Measurements from ENCODE around the gene EHD2.
"Not testable (repeated sequence)": the region's sequence is repeated elsewhere in the genome, so short reads cannot be mapped to it uniquely, and the experiment has no call there.

Gene EHD2

GRCh38 chr19:47714855-47715254 lies 1.6 kb downstream of the EHD2 start:
- H3K27me3 Mint-ChIP-seq (ENCODE audit: low read depth): peaks cover 28% of the 10 kb centered on the region
- not testable (repeated sequence) for H3K27ac Mint-ChIP-seq; H3K4me1 Mint-ChIP-seq (ENCODE audit: low read depth); H3K36me3 Mint-ChIP-seq (ENCODE audit: low read depth); DNase-seq (ENCODE audit: low spot score); H3K9me3 Mint-ChIP-seq; H3K4me3 Mint-ChIP-seq

GRCh38 chr19:47716270-47716937 lies 3.2 kb downstream of the EHD2 start:
- H3K4me3 Mint-ChIP-seq: no peak overlapping the region
- H3K36me3 Mint-ChIP-seq (ENCODE audit: low read depth): no peaks in the 10 kb centered on the region
- H3K27me3 Mint-ChIP-seq (ENCODE audit: low read depth): peaks cover 28% of the 10 kb centered on the region
- H3K4me1 Mint-ChIP-seq (ENCODE audit: low read depth): peaks cover 5% of the 10 kb centered on the region
- H3K27ac Mint-ChIP-seq: no peak overlapping the region
- DNase-seq (ENCODE audit: low spot score): no peak
- H3K9me3 Mint-ChIP-seq: no peaks in the 10 kb centered on the region

- not testable (repeated sequence) for H3K27ac Mint-ChIP-seq; H3K36me3 Mint-ChIP-seq (ENCODE audit: low read depth); H3K4me1 Mint-ChIP-seq (ENCODE audit: low read depth); DNase-seq (ENCODE audit: low spot score); H3K4me3 Mint-ChIP-seq; H3K9me3 Mint-ChIP-seq
- peaks cover 20% of the 10 kb centered on the region for H3K27me3 Mint-ChIP-seq (ENCODE audit: low read depth)
Measured at GRCh38 chr19:47718415-47719046, 5.3 kb downstream of the EHD2 start.

GRCh38 chr19:47719047-47719859 lies 6.0 kb downstream of the EHD2 start:
- no peaks in the 10 kb centered on the region for H3K36me3 Mint-ChIP-seq (ENCODE audit: low read depth)
- H3K4me3 Mint-ChIP-seq: no peak overlapping the region
- no peaks in the 10 kb centered on the region for H3K9me3 Mint-ChIP-seq
- no peaks in the 10 kb centered on the region for H3K4me1 Mint-ChIP-seq (ENCODE audit: low read depth)
- peaks cover 13% of the 10 kb centered on the region for H3K27me3 Mint-ChIP-seq (ENCODE audit: low read depth)
- no peak for DNase-seq (ENCODE audit: low spot score)
- no peak overlapping the region for H3K27ac Mint-ChIP-seq

GRCh38 chr19:47720669-47721422 lies 7.6 kb downstream of the EHD2 start:
- H3K4me3 Mint-ChIP-seq: no peak overlapping the region
- no peak for DNase-seq (ENCODE audit: low spot score)
- peaks cover 3% of the 10 kb centered on the region for H3K27me3 Mint-ChIP-seq (ENCODE audit: low read depth)
- H3K27ac Mint-ChIP-seq: no peak overlapping the region
- H3K4me1 Mint-ChIP-seq (ENCODE audit: low read depth): no peaks in the 10 kb centered on the region
- H3K9me3 Mint-ChIP-seq: no peaks in the 10 kb centered on the region
- H3K36me3 Mint-ChIP-seq (ENCODE audit: low read depth): no peaks in the 10 kb centered on the region

- no peak overlapping the region for H3K27ac Mint-ChIP-seq
- no peaks in the 10 kb centered on the region for H3K36me3 Mint-ChIP-seq (ENCODE audit: low read depth)
- H3K4me1 Mint-ChIP-seq (ENCODE audit: low read depth): peaks cover 5% of the 10 kb centered on the region
- no peak overlapping the region for H3K4me3 Mint-ChIP-seq
- H3K9me3 Mint-ChIP-seq: no peaks in the 10 kb centered on the region
- no peaks in the 10 kb centered on the region for H3K27me3 Mint-ChIP-seq (ENCODE audit: low read depth)
- DNase-seq (ENCODE audit: low spot score): no peak
Measured at GRCh38 chr19:47723581-47723940, 10.3 kb downstream of the EHD2 start.

- Mint-ChIP-seq H3K27ac (no peak overlapping the region), H3K4me1 (ENCODE audit: low read depth) (peaks cover 19% of the 10 kb centered on the region), H3K36me3 (ENCODE audit: low read depth) (no peaks in the 10 kb centered on the region), H3K4me3 (no peak overlapping the region), H3K9me3 (no peaks in the 10 kb centered on the region), H3K27me3 (ENCODE audit: low read depth) (peaks cover 4% of the 10 kb centered on the region)
- DNase-seq (ENCODE audit: low spot score): no peak
Measured at GRCh38 chr19:47725759-47726401, 12.7 kb downstream of the EHD2 start.

GRCh38 chr19:47726467-47726866 lies 13.2 kb downstream of the EHD2 start:
- H3K27ac Mint-ChIP-seq: no peak overlapping the region
- H3K4me3 Mint-ChIP-seq: no peak overlapping the region
- no peaks in the 10 kb centered on the region for H3K36me3 Mint-ChIP-seq (ENCODE audit: low read depth)
- H3K9me3 Mint-ChIP-seq: no peaks in the 10 kb centered on the region
- H3K4me1 Mint-ChIP-seq (ENCODE audit: low read depth): peaks cover 19% of the 10 kb centered on the region
- DNase-seq (ENCODE audit: low spot score): no peak
- peaks cover 4% of the 10 kb centered on the region for H3K27me3 Mint-ChIP-seq (ENCODE audit: low read depth)

- H3K4me3 Mint-ChIP-seq; H3K27me3 Mint-ChIP-seq (ENCODE audit: low read depth); H3K9me3 Mint-ChIP-seq; DNase-seq (ENCODE audit: low spot score); H3K27ac Mint-ChIP-seq; H3K36me3 Mint-ChIP-seq (ENCODE audit: low read depth): not testable (repeated sequence)
- peaks cover 19% of the 10 kb centered on the region for H3K4me1 Mint-ChIP-seq (ENCODE audit: low read depth)
Measured at GRCh38 chr19:47728295-47728694, 15.1 kb downstream of the EHD2 start.

GRCh38 chr19:47729468-47729798 lies 16.2 kb downstream of the EHD2 start:
- Mint-ChIP-seq H3K36me3 (ENCODE audit: low read depth) (no peaks in the 10 kb centered on the region), H3K27me3 (ENCODE audit: low read depth) (peaks cover 7% of the 10 kb centered on the region), H3K27ac (no peak overlapping the region), H3K4me1 (ENCODE audit: low read depth) (peaks cover 19% of the 10 kb centered on the region), H3K9me3 (no peaks in the 10 kb centered on the region), H3K4me3 (peak overlapping the region; percentile 86)
- DNase-seq (ENCODE audit: low spot score): no peak

GRCh38 chr19:47729799-47730520 lies 16.7 kb downstream of the EHD2 start:
- H3K4me1 Mint-ChIP-seq (ENCODE audit: low read depth): peaks cover 19% of the 10 kb centered on the region
- H3K9me3 Mint-ChIP-seq: no peaks in the 10 kb centered on the region
- H3K27me3 Mint-ChIP-seq (ENCODE audit: low read depth): peaks cover 7% of the 10 kb centered on the region
- H3K4me3 Mint-ChIP-seq: peak overlapping the region; percentile 86
- no peaks in the 10 kb centered on the region for H3K36me3 Mint-ChIP-seq (ENCODE audit: low read depth)
- peak; percentile 62 for DNase-seq (ENCODE audit: low spot score)
- H3K27ac Mint-ChIP-seq: no peak overlapping the region

GRCh38 chr19:47730521-47730889 lies 17.3 kb downstream of the EHD2 start:
- peaks cover 7% of the 10 kb centered on the region for H3K27me3 Mint-ChIP-seq (ENCODE audit: low read depth)

GRCh38 chr19:47730910-47731309 lies 17.7 kb downstream of the EHD2 start:
- DNase-seq (ENCODE audit: low spot score): no peak
- Mint-ChIP-seq H3K4me3 (no peak overlapping the region), H3K27me3 (ENCODE audit: low read depth) (peaks cover 7% of the 10 kb centered on the region), H3K9me3 (no peaks in the 10 kb centered on the region), H3K27ac (peak overlapping the region; percentile 74), H3K36me3 (ENCODE audit: low read depth) (no peaks in the 10 kb centered on the region), H3K4me1 (ENCODE audit: low read depth) (peaks cover 19% of the 10 kb centered on the region)

More at GRCh38 chr19:47730521-47730889, 17.3 kb downstream of the EHD2 start:
- Mint-ChIP-seq H3K4me3 (peak overlapping the region; percentile 72), H3K27ac (no peak overlapping the region), H3K4me1 (ENCODE audit: low read depth) (peaks cover 19% of the 10 kb centered on the region), H3K36me3 (ENCODE audit: low read depth) (no peaks in the 10 kb centered on the region), H3K9me3 (no peaks in the 10 kb centered on the region)
- DNase-seq (ENCODE audit: low spot score): no peak

All from T-helper 2 cell treated with Interferon-gamma antibody and Interleukin-4, amounts not matched to agents 5 μg/mL and 100 μg/mL, for 36 hours (primary cell).